Ascending aorta (tissue), 2 donors: ENCODE data around the gene CYBRD1. TPM values are rescaled to one million over a fixed set of nuclear protein-coding genes. Genes with fewer than 3 reads are reported as not detected.
A peak's percentile ranks its signal among the peaks of the same experiment; 100 is the strongest.

ENCODE experiments used
- DNase-seq, 2 donors: peaks; one replicate each; pipeline ENCODE4 v3.0.0-alpha.2; 2019; ENCODE audit warnings: low spot score in 2 of 2
- H3K27ac ChIP-seq, 2 donors: fragments of 200-600 bp; sonication (generic); one replicate each; pipeline ENCODE4 v1.5.1; 2016 to 2017; ENCODE audit warnings: mild to moderate bottlenecking in 1 of 2
- H3K27me3 ChIP-seq: fragments of 200-600 bp; sonication (generic); one replicate; pipeline ENCODE4 v1.5.1; 2017
- H3K36me3 ChIP-seq, 2 donors: fragments of 200-600 bp; sonication (generic); one replicate each; pipeline ENCODE4 v1.5.1; 2016
- H3K4me1 ChIP-seq, 2 donors: fragments of 200-600 bp; sonication (generic); one replicate each; pipeline ENCODE4 v1.5.1; 2016 to 2017; ENCODE audit warnings: mild to moderate bottlenecking in 1 of 2
- H3K4me3 ChIP-seq, 2 donors: fragments of 200-600 bp; sonication (generic); one replicate each; pipeline ENCODE4 v1.5.1; 2016 to 2017; ENCODE audit warnings: mild to moderate bottlenecking in 1 of 2
- H3K9me3 ChIP-seq, 2 donors: fragments of 200-600 bp; sonication (generic); one replicate each; pipeline ENCODE4 v1.5.1; 2016
- intact Hi-C: fragments of 100-400 bp; cut with DNase I; formaldehyde crosslinking; loops from one replicate; pipeline ENCODE4 v1.15.1; 2023
- total RNA-seq: library from RNA; depleted of rRNA; stranded (reverse); fragments of >200 nt; gene quantifications from one replicate; pipeline ENCODE4 v1.1.0, GENCODE V29; 2016
- TF ChIP-seq, protein P1 (sequence below), 3 experiments: fragments of 200-600 bp in 2 of 3; fragments of 450-650 bp in 1 of 3; sonication (generic) in 2 of 3; IDR thresholded peaks; one replicate each; pipeline ENCODE4 v1.5.1; 2016 to 2019; ENCODE audit warnings: antibody characterized with exemption in 3 of 3, mild to moderate bottlenecking in 1 of 3, moderate library complexity in 1 of 3

Gene CYBRD1
- total RNA-seq, 1 donor from 2014 or later: 222 TPM

- intact Hi-C loops: no loop called here
These were observed 73.2 kb downstream of the CYBRD1 start for GRCh38 chr2:171595456-171595855.

GRCh38 chr2:171595896-171596295 lies 73.6 kb downstream of the CYBRD1 start:
- intact Hi-C loops: no loop called here
- TF ChIP-seq, protein P1, sequence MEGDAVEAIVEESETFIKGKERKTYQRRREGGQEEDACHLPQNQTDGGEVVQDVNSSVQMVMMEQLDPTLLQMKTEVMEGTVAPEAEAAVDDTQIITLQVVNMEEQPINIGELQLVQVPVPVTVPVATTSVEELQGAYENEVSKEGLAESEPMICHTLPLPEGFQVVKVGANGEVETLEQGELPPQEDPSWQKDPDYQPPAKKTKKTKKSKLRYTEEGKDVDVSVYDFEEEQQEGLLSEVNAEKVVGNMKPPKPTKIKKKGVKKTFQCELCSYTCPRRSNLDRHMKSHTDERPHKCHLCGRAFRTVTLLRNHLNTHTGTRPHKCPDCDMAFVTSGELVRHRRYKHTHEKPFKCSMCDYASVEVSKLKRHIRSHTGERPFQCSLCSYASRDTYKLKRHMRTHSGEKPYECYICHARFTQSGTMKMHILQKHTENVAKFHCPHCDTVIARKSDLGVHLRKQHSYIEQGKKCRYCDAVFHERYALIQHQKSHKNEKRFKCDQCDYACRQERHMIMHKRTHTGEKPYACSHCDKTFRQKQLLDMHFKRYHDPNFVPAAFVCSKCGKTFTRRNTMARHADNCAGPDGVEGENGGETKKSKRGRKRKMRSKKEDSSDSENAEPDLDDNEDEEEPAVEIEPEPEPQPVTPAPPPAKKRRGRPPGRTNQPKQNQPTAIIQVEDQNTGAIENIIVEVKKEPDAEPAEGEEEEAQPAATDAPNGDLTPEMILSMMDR (IDR thresholded peaks at IDR 0.05): no peak
- Histone ChIP-seq H3K4me1 (no peaks in the 10 kb centered on the region), H3K36me3 (no peaks in the 10 kb centered on the region), H3K27me3 (no peaks in the 10 kb centered on the region), H3K4me3 (no peak overlapping the region), H3K9me3 (no peaks in the 10 kb centered on the region), H3K27ac (no peak overlapping the region)
- no peak for DNase-seq

More at GRCh38 chr2:171595456-171595855, 73.2 kb downstream of the CYBRD1 start:
- Histone ChIP-seq H3K27me3 (no peaks in the 10 kb centered on the region), H3K9me3 (no peaks in the 10 kb centered on the region), H3K4me1 (no peaks in the 10 kb centered on the region), H3K36me3 (no peaks in the 10 kb centered on the region), H3K27ac (no peak overlapping the region), H3K4me3 (no peak overlapping the region)
- TF ChIP-seq, protein P1 (IDR thresholded peaks at IDR 0.05): no peak
- DNase-seq: no peak

- DNase-seq: no peak
- TF ChIP-seq, protein P1 (IDR thresholded peaks at IDR 0.05): peak; percentile 34 to 68 (median 59)
- Histone ChIP-seq H3K4me1 (no peaks in the 10 kb centered on the region), H3K27ac (no peak overlapping the region), H3K9me3 (no peaks in the 10 kb centered on the region), H3K36me3 (no peaks in the 10 kb centered on the region), H3K4me3 (no peak overlapping the region), H3K27me3 (no peaks in the 10 kb centered on the region)
- intact Hi-C loops: no loop called here
These were observed 76.5 kb downstream of the CYBRD1 start for GRCh38 chr2:171598713-171599319.

- TF ChIP-seq, protein P1 (IDR thresholded peaks at IDR 0.05): no peak
- H3K27me3 ChIP-seq: no peaks in the 10 kb centered on the region
- H3K27ac ChIP-seq: no peak overlapping the region
- H3K9me3 ChIP-seq: no peaks in the 10 kb centered on the region
- H3K4me1 ChIP-seq: no peaks in the 10 kb centered on the region
- H3K4me3 ChIP-seq: no peak overlapping the region
- H3K36me3 ChIP-seq: no peaks in the 10 kb centered on the region
- intact Hi-C loops: no loop called here
- DNase-seq: no peak
These were observed 77.9 kb downstream of the CYBRD1 start for GRCh38 chr2:171600126-171600525.

- no peaks in the 10 kb centered on the region for H3K27me3 ChIP-seq
- no peaks in the 10 kb centered on the region for H3K9me3 ChIP-seq
- TF ChIP-seq, protein P1 (IDR thresholded peaks at IDR 0.05): no peak
- no peak overlapping the region for H3K4me3 ChIP-seq
- H3K4me1 ChIP-seq: no peaks in the 10 kb centered on the region
- intact Hi-C loops: no loop called here
- H3K36me3 ChIP-seq: no peaks in the 10 kb centered on the region
- no peak for DNase-seq
- H3K27ac ChIP-seq: no peak overlapping the region
These were observed 80.1 kb downstream of the CYBRD1 start for GRCh38 chr2:171602352-171602751.

Other genes starting within 250 kb of the CYBRD1 start
- 6.7 TPM for gene METTL8, start 88.5 kb upstream of the CYBRD1 start, total RNA-seq
- 22.6 TPM for gene DCAF17, start 88.2 kb upstream of the CYBRD1 start, total RNA-seq
- gene DYNC1I2, start 165.0 kb downstream of the CYBRD1 start, total RNA-seq: 81.0 TPM